Vagina (tissue), 2 donors: Measurements from ENCODE around the gene SPIRE2.

Source experiments
- CTCF ChIP-seq, 3 experiments: fragments of 450-650 bp in 2 of 3; fragments of 200-600 bp in 1 of 3; sonication (generic) in 1 of 3; IDR thresholded peaks; one replicate each; pipeline ENCODE4 v1.5.1; 2017 to 2019; ENCODE audit warnings: antibody characterized with exemption in 3 of 3, mild to moderate bottlenecking in 2 of 3, moderate library complexity in 2 of 3
- POLR2A ChIP-seq, 2 donors: fragments of 450-650 bp; IDR thresholded peaks; one replicate each; pipeline ENCODE4 v1.6.1; 2017; ENCODE audit warnings: antibody characterized with exemption in 2 of 2, mild to moderate bottlenecking in 2 of 2, moderate library complexity in 2 of 2
- POLR2AphosphoS5 ChIP-seq, 2 donors: sonication (generic); formaldehyde crosslinking; IDR thresholded peaks; one replicate each; pipeline ENCODE4 v1.9.0; 2017; ENCODE audit warnings: antibody characterized with exemption in 2 of 2, mild to moderate bottlenecking in 2 of 2, low read depth in 1 of 2; ENCODE audit not compliant: insufficient read depth in 1 of 2

- no peak for TF ChIP-seq CTCF (IDR thresholded peaks at IDR 0.05)
- no peak for TF ChIP-seq POLR2AphosphoS5 (IDR thresholded peaks at IDR 0.05; ENCODE audit: insufficient read depth in 1 of 2, low read depth in 1 of 2)
- no peak for TF ChIP-seq POLR2A (IDR thresholded peaks at IDR 0.05)
Observed at GRCh38 chr16:89795676-89796075, 32.6 kb upstream of the SPIRE2 start.
